ENCODE data around the gene TECPR2. TPM values are rescaled to one million over a fixed set of nuclear protein-coding genes. Genes with fewer than 3 reads are reported as not detected.

The TECPR2 gene
- total RNA-seq, 4 donors from 2014 or later = 14.1 to 43.1 (median 23.8) TPM

DNA sequence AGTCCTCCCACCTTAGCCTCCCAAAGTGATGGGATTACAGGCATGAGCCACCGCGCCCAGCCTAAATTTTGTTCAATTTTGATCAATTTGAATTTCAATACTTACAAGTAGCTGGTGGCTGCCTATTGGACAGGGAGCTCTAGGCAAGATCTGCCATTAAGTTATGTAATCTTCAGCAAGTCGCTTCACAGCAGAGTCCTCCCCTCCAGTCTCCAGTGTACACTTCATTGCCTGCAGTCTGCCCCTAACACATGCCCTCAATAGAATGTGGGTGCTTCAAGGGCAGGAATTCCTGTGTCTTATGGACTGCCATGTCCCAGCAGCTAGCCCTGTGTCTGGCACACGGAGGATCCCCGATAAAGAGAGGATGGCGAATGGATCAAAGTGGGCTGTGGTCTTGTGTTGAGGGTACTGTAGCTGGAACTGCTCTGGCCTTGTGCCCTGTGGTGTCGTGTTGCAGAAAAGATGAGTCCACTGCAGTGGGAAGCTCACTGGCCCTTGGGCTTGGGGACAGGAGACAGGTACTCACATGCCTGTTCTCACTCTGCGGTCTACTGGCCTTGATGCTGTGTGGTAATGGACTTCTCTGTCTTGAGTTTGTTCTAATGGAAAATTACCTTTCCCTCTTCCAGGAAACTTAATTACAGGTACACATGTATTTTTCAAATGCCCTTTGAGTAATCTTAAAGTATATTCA is 67.6 kb downstream of the TECPR2 start:
- intact Hi-C loops (cut with DNase I; ENCODE audit: low total_unique reads) = no loop called here
- Histone ChIP-seq H3K36me3 (no peaks in the 10 kb centered on the region), H3K9me3 (no peaks in the 10 kb centered on the region), H3K27ac (no peak overlapping the region), H3K27me3 (no peaks in the 10 kb centered on the region), H3K4me1 (no peaks in the 10 kb centered on the region), H3K4me3 (no peak overlapping the region)
- TF ChIP-seq POLR2A (IDR thresholded peaks at IDR 0.05) = no peak
- TF ChIP-seq, protein P1, sequence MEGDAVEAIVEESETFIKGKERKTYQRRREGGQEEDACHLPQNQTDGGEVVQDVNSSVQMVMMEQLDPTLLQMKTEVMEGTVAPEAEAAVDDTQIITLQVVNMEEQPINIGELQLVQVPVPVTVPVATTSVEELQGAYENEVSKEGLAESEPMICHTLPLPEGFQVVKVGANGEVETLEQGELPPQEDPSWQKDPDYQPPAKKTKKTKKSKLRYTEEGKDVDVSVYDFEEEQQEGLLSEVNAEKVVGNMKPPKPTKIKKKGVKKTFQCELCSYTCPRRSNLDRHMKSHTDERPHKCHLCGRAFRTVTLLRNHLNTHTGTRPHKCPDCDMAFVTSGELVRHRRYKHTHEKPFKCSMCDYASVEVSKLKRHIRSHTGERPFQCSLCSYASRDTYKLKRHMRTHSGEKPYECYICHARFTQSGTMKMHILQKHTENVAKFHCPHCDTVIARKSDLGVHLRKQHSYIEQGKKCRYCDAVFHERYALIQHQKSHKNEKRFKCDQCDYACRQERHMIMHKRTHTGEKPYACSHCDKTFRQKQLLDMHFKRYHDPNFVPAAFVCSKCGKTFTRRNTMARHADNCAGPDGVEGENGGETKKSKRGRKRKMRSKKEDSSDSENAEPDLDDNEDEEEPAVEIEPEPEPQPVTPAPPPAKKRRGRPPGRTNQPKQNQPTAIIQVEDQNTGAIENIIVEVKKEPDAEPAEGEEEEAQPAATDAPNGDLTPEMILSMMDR (IDR thresholded peaks at IDR 0.05) = no peak
- no peak for DNase-seq

GRCh38 chr14:102431751-102432150 is 69.0 kb downstream of the TECPR2 start:
- Histone ChIP-seq H3K27me3 (no peaks in the 10 kb centered on the region), H3K4me1 (no peaks in the 10 kb centered on the region), H3K4me3 (no peak overlapping the region), H3K27ac (no peak overlapping the region), H3K36me3 (no peaks in the 10 kb centered on the region), H3K9me3 (no peaks in the 10 kb centered on the region)
- DNase-seq = no peak
- no peak for TF ChIP-seq POLR2A (IDR thresholded peaks at IDR 0.05)
- TF ChIP-seq, protein P1 (IDR thresholded peaks at IDR 0.05) = no peak
- intact Hi-C loops (cut with DNase I; ENCODE audit: low total_unique reads) = no loop called here

GRCh38 chr14:102434647-102435175 is 72.0 kb downstream of the TECPR2 start:
- TF ChIP-seq POLR2A (IDR thresholded peaks at IDR 0.05) = no peak
- TF ChIP-seq, protein P1 (IDR thresholded peaks at IDR 0.05) = no peak
- intact Hi-C loops (cut with DNase I; ENCODE audit: low total_unique reads) = no loop called here
- H3K27me3 ChIP-seq = no peaks in the 10 kb centered on the region
- H3K4me3 ChIP-seq = no peak overlapping the region
- H3K27ac ChIP-seq = no peak overlapping the region
- H3K4me1 ChIP-seq = no peaks in the 10 kb centered on the region
- H3K36me3 ChIP-seq = no peaks in the 10 kb centered on the region
- DNase-seq = no peak
- no peaks in the 10 kb centered on the region for H3K9me3 ChIP-seq

DNA sequence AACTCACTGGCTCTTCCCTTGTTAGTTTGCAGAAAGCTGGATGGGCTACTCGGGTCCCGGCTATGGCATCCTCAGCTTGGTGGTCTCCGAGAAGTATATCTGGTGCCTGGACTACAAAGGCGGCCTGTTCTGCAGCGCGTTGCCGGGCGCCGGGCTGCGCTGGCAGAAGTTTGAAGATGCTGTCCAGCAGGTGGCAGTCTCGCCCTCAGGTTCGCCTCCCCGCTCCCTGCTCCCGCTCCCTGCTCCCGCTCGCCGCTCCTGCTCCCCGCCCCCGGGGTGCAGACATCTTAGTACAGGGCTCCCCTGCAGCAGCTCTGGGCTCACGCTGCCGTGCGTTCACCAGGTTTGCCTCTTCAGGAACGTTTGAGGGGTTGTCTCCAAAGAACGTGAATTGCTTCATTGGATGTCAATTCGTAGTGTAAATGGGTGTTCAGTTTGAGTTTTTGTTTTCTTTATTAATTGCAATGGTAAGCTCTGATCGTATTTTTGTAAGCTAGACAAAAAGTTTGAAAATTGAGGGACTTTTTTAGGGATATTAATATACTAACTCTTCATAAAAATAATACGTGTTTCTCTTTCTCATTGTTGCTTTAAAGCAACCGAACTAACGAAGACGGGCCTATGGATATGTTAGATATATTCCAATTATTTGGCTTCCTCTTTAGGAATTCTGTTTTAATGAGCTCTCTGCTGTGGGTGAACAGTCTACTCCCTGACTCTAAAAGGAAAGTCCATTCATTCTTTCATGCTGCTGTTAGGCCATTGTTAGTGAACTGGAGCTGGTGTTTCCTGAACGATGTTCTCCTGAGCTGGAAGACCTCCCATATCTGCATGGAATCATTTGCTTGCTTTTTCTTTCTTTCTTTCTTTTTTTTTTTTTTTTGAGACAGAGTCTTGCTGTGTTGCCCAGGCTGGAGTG is 75.5 kb downstream of the TECPR2 start:
- Histone ChIP-seq H3K9me3 (no peaks in the 10 kb centered on the region), H3K4me3 (peak overlapping the region in 1 of 2 donors; percentile 27), H3K27ac (no peak overlapping the region), H3K4me1 (no peaks in the 10 kb centered on the region), H3K27me3 (no peaks in the 10 kb centered on the region), H3K36me3 (no peaks in the 10 kb centered on the region)
- no peak for TF ChIP-seq POLR2A (IDR thresholded peaks at IDR 0.05)
- TF ChIP-seq, protein P1 (IDR thresholded peaks at IDR 0.05) = peak; percentile 71 to 82 (median 77)
- peak; percentile 82 to 86 for DNase-seq
- intact Hi-C loops (cut with DNase I; ENCODE audit: low total_unique reads) = loop anchor here (2.0 kb wide), 1 partner anchor 79 kb away; no protein-coding TSS in a partner anchor
